Activated CD4-positive, alpha-beta T cell treated with anti-CD3 and anti-CD28 coated beads, Interleukin-2, amount 10 ng/mL, durations not matched to agents 24 days and 14 days (primary cell): ENCODE data around the gene ZC3H15. TPM values are rescaled to one million over a fixed set of nuclear protein-coding genes. Genes with fewer than 3 reads are reported as not detected.
"Not testable (repeated sequence)": the region's sequence is repeated elsewhere in the genome, so short reads cannot be mapped to it uniquely, and the experiment has no call there.

Experiments
- DNase-seq: peaks from one replicate; pipeline ENCODE4 v3.0.0; 2022
- H3K27ac Mint-ChIP-seq: one replicate; pipeline ENCODE4 v1.8.0; 2022; ENCODE audit warnings: mild to moderate bottlenecking, mixed read lengths
- H3K27me3 Mint-ChIP-seq: one replicate; pipeline ENCODE4 v1.8.0; 2022; ENCODE audit warnings: mixed read lengths
- H3K36me3 Mint-ChIP-seq: one replicate; pipeline ENCODE4 v1.8.0; 2022; ENCODE audit warnings: low read depth, mild to moderate bottlenecking, mixed read lengths
- H3K4me1 Mint-ChIP-seq: one replicate; pipeline ENCODE4 v1.8.0; 2021; ENCODE audit warnings: mixed read lengths
- H3K4me3 Mint-ChIP-seq: one replicate; pipeline ENCODE4 v1.8.0; 2022; ENCODE audit warnings: mild to moderate bottlenecking, moderate library complexity, mixed read lengths
- H3K9me3 Mint-ChIP-seq: one replicate; pipeline ENCODE4 v1.8.0; 2021; ENCODE audit warnings: mixed read lengths
- intact Hi-C: fragments of 100-400 bp; cut with micrococcal nuclease; formaldehyde crosslinking; loops from one replicate; pipeline ENCODE4 v1.15.1; 2023
- total RNA-seq: library from RNA; stranded (reverse); gene quantifications from 2 replicates; pipeline ENCODE4 v1.2.3, GENCODE V29; 2022

Gene ZC3H15
- total RNA-seq, 1 donor from 2014 or later = 103 TPM

DNA sequence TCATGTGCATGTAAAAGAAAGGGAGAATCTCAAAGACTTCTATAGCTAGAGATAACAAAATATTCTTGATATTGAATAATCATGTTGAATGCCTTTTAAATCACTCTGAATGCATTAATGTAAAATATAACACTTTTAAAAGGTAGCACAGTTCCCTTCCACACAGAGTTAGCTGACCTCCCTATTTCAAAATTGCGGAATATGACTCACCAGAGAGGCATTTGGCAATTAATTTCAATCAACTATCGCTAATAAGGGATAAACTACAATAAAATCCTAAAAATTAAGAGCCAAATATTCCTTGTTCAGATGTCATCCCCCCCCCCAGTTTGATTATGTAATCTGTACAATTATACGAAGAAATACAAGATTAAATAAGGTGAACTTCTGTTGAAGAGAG is 29.3 kb downstream of the ZC3H15 start:
- no peaks in the 10 kb centered on the region for H3K4me1 Mint-ChIP-seq
- no peaks in the 10 kb centered on the region for H3K27me3 Mint-ChIP-seq
- no peak for DNase-seq
- no peaks in the 10 kb centered on the region for H3K9me3 Mint-ChIP-seq
- intact Hi-C loops = no loop called here
- H3K4me3 Mint-ChIP-seq = no peak overlapping the region
- H3K27ac Mint-ChIP-seq = no peak overlapping the region
- H3K36me3 Mint-ChIP-seq = peaks cover 23% of the 10 kb centered on the region

DNA sequence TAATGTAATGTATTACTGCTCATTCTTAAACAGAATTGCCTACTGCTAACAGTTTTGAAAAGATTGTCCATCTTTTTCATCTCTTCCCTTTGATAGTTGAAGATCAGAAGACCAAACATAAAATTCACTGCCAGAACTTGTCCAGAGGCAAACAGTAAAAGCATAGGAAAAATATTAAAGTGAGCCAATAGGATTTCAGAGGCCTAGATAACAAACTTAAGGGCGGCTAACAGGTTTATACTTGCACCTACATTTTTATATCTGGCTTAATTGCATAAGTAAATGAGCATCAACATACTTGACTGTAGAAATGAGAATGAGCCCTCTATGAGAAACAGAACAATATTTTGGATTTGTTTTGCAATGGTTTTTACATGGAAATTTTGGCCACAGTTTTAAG is 30.3 kb downstream of the ZC3H15 start:
- Mint-ChIP-seq H3K4me1 (no peaks in the 10 kb centered on the region), H3K9me3 (no peaks in the 10 kb centered on the region), H3K27me3 (no peaks in the 10 kb centered on the region), H3K27ac (no peak overlapping the region), H3K36me3 (peaks cover 29% of the 10 kb centered on the region), H3K4me3 (no peak overlapping the region)
- intact Hi-C loops = no loop called here
- no peak for DNase-seq

DNA sequence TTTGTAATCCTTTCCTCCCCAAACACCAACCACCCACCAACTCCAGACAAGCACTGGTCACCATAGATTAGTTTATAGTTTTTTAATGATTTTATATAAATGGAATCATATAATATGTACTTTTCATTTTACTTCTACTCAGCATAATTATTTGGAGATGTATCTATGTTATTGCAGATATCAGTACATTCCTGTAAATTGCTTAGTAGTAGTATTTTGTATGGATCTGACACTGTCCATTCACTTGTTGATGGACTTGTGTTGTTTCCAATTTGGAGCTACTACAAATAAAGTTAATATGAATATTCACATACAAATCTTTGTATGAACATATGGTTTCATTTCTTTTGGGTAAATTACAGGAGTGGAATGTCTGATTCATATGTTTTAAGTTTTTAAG is 31.0 kb downstream of the ZC3H15 start:
- Mint-ChIP-seq H3K9me3 (no peaks in the 10 kb centered on the region), H3K27me3 (no peaks in the 10 kb centered on the region), H3K27ac (no peak overlapping the region), H3K4me1 (no peaks in the 10 kb centered on the region), H3K36me3 (peaks cover 29% of the 10 kb centered on the region), H3K4me3 (no peak overlapping the region)
- no peak for DNase-seq
- intact Hi-C loops = no loop called here

DNA sequence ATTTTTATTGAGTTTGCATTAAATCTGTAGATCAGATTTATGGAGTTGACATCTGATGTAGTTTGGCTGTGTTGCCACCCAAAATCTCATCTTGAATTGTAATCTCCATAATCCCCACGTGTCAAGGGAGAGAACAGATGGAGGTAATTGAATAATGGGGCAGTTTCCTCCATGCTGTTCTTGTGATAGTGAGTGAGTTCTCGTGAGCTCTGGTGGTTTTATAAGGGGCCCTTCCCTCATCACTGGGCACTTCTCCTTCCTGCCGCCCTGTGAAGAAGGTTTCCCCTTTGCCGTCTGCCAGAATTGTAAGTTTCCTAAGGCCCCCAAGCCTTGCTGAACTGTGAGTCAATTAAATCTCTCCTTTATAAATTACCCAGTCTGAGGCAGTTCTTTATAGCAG is 32.2 kb downstream of the ZC3H15 start:
- Mint-ChIP-seq H3K4me3 (no peak overlapping the region), H3K4me1 (no peaks in the 10 kb centered on the region), H3K36me3 (peaks cover 28% of the 10 kb centered on the region), H3K27ac (no peak overlapping the region), H3K27me3 (no peaks in the 10 kb centered on the region), H3K9me3 (no peaks in the 10 kb centered on the region)
- no peak for DNase-seq
- intact Hi-C loops = no loop called here

DNA sequence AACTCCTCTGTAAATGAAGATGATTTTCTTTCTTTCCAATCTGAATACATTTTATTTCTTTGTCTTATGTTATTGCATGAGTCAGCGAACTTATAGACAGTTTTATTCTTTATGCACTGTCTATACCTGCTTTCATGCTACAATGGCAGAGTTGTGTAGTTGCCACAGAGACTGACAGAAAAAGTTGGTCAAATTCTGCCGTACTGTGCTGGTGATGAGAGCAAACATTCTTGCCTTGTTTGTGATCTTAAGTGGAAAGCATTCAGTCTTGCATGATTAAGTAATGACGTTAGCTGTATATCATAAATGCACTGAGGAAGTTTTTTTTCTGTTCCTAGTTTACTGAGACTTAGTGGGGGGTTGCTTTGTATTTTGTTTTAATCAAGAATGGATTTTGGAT is 32.9 kb downstream of the ZC3H15 start:
- Mint-ChIP-seq H3K9me3 (no peaks in the 10 kb centered on the region), H3K27ac (no peak overlapping the region), H3K36me3 (peaks cover 25% of the 10 kb centered on the region), H3K27me3 (no peaks in the 10 kb centered on the region), H3K4me1 (no peaks in the 10 kb centered on the region), H3K4me3 (no peak overlapping the region)
- intact Hi-C loops = no loop called here
- DNase-seq = no peak

DNA sequence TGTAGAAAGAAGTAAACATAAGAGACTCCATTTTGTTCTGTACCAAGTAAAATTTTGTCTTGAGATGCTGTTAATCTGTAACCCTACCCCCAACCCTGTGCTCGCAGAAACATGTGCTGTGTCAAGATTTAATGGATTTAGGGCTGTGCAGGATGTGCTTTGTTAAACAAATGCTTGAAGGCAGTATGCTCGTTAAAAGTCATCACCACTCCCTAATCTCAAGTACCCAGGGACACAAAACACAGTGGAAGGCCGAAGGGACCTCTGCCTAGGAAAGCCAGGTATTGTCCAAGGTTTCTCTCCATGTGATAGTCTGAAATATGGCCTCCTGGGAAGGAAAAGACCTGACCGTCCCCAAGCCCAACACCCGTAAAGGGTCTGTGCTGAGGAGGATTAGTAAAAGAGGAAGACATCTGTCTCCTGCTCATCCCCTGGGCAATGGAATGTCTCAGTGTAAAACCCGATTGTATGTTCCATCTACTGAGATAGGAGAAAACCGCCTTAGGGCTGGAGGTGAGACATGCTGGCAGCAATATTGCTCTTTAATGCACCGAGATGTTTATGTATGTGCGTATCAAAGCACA is 35.6 kb downstream of the ZC3H15 start:
- intact Hi-C loops, H3K4me1 Mint-ChIP-seq, H3K27ac Mint-ChIP-seq, H3K9me3 Mint-ChIP-seq, H3K27me3 Mint-ChIP-seq, H3K4me3 Mint-ChIP-seq, DNase-seq: not testable (repeated sequence)
- H3K36me3 Mint-ChIP-seq = peaks cover 14% of the 10 kb centered on the region

DNA sequence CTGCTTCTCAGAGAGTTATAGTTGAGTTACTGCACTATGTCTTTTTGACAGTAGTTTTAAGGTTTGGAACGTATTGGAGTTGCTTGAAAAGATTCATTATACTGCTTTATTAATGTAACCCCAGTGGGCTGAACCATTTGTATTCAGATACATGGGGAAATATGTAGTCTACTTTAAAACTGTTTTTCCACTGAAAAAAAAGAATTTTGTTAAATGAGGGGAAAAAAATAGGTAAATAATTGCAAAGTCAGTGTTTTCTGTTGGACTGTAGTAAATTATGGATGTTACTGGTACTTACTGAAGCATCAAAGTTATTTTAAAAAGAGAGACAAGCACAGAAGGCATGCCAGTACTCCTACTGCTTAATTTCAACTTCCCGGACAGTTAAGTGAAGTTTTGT is 36.4 kb downstream of the ZC3H15 start:
- no peaks in the 10 kb centered on the region for H3K4me1 Mint-ChIP-seq
- H3K36me3 Mint-ChIP-seq = peaks cover 10% of the 10 kb centered on the region
- H3K9me3 Mint-ChIP-seq = peaks cover 3% of the 10 kb centered on the region
- no peak for DNase-seq
- no peaks in the 10 kb centered on the region for H3K27me3 Mint-ChIP-seq
- no peak overlapping the region for H3K27ac Mint-ChIP-seq
- H3K4me3 Mint-ChIP-seq = no peak overlapping the region
- intact Hi-C loops = no loop called here

DNA sequence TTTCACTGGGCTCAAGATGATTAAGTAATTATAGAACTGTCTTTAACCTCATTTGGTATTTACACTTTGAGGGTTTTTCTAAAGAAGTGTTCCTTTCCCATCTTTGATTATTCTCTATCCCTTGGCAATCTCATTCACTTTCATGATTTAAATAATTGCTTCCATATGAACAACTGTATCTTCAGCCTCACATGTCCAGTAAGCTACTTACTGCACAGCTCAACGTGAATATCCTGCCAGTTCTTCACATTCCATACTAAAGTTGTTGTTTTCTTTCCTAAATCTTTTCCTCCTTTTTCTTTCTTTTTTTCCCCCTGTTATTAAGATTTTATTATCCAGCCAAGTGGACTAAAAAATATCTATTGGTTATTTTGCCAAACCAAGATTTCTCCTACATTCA is 37.7 kb downstream of the ZC3H15 start:
- peaks cover 7% of the 10 kb centered on the region for H3K36me3 Mint-ChIP-seq
- no peaks in the 10 kb centered on the region for H3K27me3 Mint-ChIP-seq
- H3K4me3 Mint-ChIP-seq = no peak overlapping the region
- peaks cover 3% of the 10 kb centered on the region for H3K9me3 Mint-ChIP-seq
- no peak overlapping the region for H3K27ac Mint-ChIP-seq
- intact Hi-C loops = no loop called here
- no peaks in the 10 kb centered on the region for H3K4me1 Mint-ChIP-seq
- DNase-seq = no peak

DNA sequence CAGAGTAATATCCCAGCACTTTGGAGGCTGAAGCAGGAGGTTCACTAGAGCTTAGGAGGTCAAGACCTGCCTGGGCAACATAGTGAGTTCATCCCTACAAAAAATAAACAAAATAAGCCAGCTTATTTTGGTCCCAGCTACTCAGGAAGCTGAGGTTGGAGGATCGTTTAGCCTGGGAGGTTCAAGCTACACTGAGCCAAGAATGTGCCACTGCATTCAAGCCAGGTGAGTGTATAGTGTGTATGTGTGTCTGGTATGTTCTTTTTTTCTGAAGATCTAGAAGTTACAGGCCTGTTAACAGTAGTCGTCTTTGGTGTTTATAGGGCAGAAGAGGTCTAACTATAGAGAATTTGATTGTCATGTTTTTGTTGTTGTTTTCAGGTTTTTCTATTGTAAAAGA is 40.2 kb downstream of the ZC3H15 start:
- Mint-ChIP-seq H3K27ac (no peak overlapping the region), H3K9me3 (peaks cover 3% of the 10 kb centered on the region), H3K4me1 (no peaks in the 10 kb centered on the region), H3K36me3 (peaks cover 2% of the 10 kb centered on the region), H3K27me3 (no peaks in the 10 kb centered on the region), H3K4me3 (no peak overlapping the region)
- no peak for DNase-seq
- intact Hi-C loops = no loop called here

DNA sequence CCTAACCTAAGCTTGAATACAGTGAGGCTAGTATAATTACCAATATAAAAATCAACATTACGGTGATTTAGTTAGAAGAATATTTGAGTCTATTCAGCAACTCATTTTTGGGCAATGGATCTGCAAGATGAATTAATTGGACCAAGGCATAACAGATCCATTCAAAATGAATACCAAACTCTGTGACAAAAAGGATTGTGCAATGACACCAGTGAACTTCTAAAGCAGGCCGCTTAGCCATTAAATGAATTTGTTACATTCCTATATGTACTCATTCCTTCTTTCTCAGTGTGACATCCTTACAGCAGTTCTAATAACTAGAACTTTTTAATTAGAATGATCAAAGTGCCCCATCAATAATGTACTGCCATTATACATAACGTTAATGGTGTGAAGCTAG is 44.3 kb downstream of the ZC3H15 start:
- no peak for DNase-seq
- Mint-ChIP-seq H3K9me3 (peaks cover 3% of the 10 kb centered on the region), H3K27ac (no peak overlapping the region), H3K36me3 (no peaks in the 10 kb centered on the region), H3K4me3 (no peak overlapping the region), H3K4me1 (no peaks in the 10 kb centered on the region), H3K27me3 (peaks cover 2% of the 10 kb centered on the region)
- intact Hi-C loops = no loop called here

DNA sequence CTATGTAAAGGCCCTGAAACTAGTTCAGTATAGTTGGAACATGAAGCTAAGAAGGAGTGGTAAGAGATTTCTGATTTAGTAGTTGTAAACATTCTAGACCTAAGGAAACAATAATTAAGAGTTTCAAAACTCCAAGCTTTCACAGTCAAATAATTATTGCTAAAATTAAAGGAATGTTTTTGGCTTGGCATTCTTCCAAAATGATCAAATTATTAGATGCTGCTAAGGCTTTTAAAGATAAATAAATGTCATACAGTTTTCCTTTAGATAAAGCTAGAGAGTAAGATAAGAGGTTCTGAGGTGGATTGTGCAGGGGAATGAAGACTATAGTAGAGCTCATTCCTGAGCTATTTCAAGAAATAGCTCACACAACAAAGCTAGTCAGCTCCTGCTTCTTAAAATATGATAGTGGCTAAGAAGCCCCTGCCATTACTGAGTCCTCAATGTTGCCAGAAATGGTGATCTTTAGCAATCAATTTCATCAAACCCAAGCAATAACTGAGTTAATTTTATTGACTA is 45.3 kb downstream of the ZC3H15 start:
- Mint-ChIP-seq H3K36me3 (no peaks in the 10 kb centered on the region), H3K27me3 (peaks cover 3% of the 10 kb centered on the region), H3K27ac (no peak overlapping the region), H3K4me1 (no peaks in the 10 kb centered on the region), H3K9me3 (peaks cover 3% of the 10 kb centered on the region), H3K4me3 (no peak overlapping the region)
- no peak for DNase-seq
- intact Hi-C loops = no loop called here

DNA sequence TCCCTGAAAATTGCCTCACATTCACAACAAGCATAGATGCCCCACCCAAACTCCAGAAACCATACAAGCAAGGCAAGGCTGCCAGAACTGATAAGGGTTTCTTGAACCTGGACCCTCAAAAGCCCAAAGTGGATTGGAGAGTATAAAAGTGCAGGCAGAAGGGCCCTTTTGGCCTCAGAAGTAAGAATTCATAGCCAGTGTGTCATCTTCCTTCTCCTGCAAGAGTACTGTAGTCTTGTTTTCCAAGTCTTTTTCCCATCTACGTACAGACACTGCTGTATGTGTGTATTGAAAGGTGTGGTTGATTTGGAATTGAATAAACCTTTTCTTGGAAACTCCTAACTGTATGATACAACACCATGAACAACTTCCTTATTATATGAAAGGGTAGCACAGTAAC is 46.8 kb downstream of the ZC3H15 start:
- Mint-ChIP-seq H3K4me3 (no peak overlapping the region), H3K27ac (no peak overlapping the region), H3K36me3 (no peaks in the 10 kb centered on the region), H3K9me3 (no peaks in the 10 kb centered on the region), H3K4me1 (no peaks in the 10 kb centered on the region), H3K27me3 (peaks cover 5% of the 10 kb centered on the region)
- DNase-seq = no peak
- intact Hi-C loops = no loop called here

DNA sequence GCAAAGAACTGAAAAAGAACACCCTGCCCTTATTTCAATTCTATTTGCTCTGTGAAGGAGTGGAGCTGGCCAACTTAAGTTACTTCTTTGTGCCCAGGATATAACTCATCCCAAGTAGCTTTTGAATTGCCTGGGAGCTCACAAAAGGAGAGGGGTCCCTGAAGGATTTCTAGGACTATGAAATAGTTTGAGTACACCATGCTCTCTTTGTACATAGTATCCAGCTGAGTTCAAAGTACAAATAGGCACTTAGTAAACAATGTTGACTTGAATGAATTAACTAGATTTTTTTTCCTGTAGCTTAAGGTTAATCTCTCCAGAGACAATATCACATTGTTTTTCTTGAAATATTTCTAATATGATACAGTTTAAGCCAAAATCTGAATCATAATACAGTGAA is 47.7 kb downstream of the ZC3H15 start:
- peaks cover 7% of the 10 kb centered on the region for H3K27me3 Mint-ChIP-seq
- DNase-seq = no peak
- no peak overlapping the region for H3K4me3 Mint-ChIP-seq
- H3K36me3 Mint-ChIP-seq = no peaks in the 10 kb centered on the region
- no peaks in the 10 kb centered on the region for H3K4me1 Mint-ChIP-seq
- H3K9me3 Mint-ChIP-seq = no peaks in the 10 kb centered on the region
- intact Hi-C loops = no loop called here
- no peak overlapping the region for H3K27ac Mint-ChIP-seq

DNA sequence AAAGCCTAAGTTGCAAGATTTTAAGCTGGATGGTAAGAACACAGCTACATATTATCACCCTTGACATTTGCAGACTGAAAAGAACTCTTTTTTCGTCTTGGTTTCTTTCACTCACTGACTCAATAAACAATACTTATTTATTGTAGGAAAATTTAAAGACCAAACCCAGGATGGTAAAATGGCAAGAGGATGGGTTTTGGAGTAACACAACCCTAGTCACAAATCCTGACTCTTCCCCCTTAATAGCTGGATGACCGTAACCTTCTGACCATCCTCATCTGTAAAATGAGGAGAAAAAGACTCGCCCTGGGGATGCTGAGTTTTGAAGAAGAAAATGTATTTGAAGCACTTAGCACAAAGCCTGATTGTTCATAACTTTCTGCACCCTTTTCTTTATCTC is 48.3 kb downstream of the ZC3H15 start:
- intact Hi-C loops = no loop called here
- no peaks in the 10 kb centered on the region for H3K4me1 Mint-ChIP-seq
- no peaks in the 10 kb centered on the region for H3K9me3 Mint-ChIP-seq
- H3K27me3 Mint-ChIP-seq = peaks cover 8% of the 10 kb centered on the region
- H3K27ac Mint-ChIP-seq = no peak overlapping the region
- no peaks in the 10 kb centered on the region for H3K36me3 Mint-ChIP-seq
- no peak for DNase-seq
- no peak overlapping the region for H3K4me3 Mint-ChIP-seq

DNA sequence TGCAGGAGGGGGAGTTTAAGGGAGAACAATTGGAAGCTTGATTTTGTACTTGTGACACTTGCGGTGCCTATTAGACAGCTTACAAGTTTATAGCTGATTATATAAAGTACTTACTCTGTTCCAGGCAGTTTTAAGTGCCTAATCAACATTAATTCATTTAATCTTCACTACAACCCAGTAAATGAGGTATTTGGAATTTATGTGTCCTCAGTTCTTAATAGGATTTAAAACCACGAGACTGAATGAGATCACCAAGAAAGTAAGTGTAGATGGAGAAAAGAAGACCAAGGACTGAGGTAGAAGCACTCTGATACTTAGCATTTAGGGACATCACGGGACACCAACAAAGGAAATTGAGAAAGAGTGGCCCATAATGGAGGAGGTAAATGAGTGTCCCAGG is 49.8 kb downstream of the ZC3H15 start:
- intact Hi-C loops = no loop called here
- no peak overlapping the region for H3K27ac Mint-ChIP-seq
- H3K27me3 Mint-ChIP-seq = peaks cover 14% of the 10 kb centered on the region
- H3K4me3 Mint-ChIP-seq = no peak overlapping the region
- no peak for DNase-seq
- H3K36me3 Mint-ChIP-seq = no peaks in the 10 kb centered on the region
- H3K9me3 Mint-ChIP-seq = no peaks in the 10 kb centered on the region
- no peaks in the 10 kb centered on the region for H3K4me1 Mint-ChIP-seq
